ENCODE results near the gene SPTBN1. TPM values are rescaled to one million over a fixed set of nuclear protein-coding genes. Genes with fewer than 3 reads are reported as not detected.

Gene SPTBN1
- total and polyA plus RNA-seq, 2 of the 13 experiments (the other 11 are each of a cell fraction or from before 2014, with no cell fraction given), result 123 to 299 TPM

DNA sequence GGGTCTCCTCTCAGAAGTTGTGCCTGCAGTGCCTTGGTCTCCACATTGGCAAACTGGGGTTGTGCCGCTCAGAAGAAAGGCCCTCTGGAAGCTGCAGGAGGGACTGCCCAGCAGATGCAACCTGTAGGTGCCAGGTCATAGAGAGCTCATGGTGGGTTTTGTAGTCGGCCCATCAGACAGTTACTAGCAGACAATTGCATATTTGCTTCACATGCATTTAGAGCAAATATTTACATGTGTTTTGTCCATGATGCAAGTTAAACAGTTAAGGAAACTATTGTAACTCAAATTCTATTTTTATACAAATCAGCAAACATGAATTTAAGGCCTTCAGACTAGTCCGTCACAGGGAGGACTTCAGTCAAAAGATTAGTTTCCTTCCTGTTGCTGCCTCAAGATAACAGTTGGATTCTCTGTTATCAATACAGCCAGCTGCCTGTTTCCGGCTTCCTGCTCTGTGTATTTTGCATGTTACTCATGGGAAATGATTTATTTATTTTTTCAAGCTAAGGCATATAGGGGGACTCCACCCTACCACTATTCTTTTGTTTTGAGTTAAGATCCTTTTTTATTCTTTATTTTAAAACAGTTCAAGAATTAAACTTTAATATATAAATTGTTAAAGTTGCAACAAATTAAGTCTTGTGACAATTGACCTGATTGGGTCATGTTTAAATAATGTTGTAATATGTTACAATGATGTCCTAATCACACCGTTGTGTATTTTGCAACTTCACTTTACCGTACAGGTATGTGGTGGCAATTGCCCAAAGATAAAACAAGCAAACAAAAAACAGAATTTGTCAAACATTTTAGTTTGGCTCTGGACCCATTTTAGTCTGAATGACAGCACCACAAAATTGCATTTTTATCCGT lies 133.5 kb downstream of the SPTBN1 start (continued):
- TF ChIP-seq, protein P1, sequence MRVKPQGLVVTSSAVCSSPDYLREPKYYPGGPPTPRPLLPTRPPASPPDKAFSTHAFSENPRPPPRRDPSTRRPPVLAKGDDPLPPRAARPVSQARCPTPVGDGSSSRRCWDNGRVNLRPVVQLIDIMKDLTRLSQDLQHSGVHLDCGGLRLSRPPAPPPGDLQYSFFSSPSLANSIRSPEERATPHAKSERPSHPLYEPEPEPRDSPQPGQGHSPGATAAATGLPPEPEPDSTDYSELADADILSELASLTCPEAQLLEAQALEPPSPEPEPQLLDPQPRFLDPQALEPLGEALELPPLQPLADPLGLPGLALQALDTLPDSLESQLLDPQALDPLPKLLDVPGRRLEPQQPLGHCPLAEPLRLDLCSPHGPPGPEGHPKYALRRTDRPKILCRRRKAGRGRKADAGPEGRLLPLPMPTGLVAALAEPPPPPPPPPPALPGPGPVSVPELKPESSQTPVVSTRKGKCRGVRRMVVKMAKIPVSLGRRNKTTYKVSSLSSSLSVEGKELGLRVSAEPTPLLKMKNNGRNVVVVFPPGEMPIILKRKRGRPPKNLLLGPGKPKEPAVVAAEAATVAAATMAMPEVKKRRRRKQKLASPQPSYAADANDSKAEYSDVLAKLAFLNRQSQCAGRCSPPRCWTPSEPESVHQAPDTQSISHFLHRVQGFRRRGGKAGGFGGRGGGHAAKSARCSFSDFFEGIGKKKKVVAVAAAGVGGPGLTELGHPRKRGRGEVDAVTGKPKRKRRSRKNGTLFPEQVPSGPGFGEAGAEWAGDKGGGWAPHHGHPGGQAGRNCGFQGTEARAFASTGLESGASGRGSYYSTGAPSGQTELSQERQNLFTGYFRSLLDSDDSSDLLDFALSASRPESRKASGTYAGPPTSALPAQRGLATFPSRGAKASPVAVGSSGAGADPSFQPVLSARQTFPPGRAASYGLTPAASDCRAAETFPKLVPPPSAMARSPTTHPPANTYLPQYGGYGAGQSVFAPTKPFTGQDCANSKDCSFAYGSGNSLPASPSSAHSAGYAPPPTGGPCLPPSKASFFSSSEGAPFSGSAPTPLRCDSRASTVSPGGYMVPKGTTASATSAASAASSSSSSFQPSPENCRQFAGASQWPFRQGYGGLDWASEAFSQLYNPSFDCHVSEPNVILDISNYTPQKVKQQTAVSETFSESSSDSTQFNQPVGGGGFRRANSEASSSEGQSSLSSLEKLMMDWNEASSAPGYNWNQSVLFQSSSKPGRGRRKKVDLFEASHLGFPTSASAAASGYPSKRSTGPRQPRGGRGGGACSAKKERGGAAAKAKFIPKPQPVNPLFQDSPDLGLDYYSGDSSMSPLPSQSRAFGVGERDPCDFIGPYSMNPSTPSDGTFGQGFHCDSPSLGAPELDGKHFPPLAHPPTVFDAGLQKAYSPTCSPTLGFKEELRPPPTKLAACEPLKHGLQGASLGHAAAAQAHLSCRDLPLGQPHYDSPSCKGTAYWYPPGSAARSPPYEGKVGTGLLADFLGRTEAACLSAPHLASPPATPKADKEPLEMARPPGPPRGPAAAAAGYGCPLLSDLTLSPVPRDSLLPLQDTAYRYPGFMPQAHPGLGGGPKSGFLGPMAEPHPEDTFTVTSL (CRISPR knock-in tag; IDR thresholded peaks at IDR 0.05; ENCODE audit: borderline replicate concordance), result peak; percentile 85; the same call in 1 of the 2 replicates
- TF ChIP-seq POLR2A (IDR thresholded peaks at IDR 0.05; ENCODE audit: insufficient read depth in 1 of 2, low read depth in 2 of 2, low read length in 2 of 2) (peak; percentile 39 to 57; a peak in 3 of 4 replicates), KAT8 (CRISPR knock-in tag; IDR thresholded peaks at IDR 0.05) (peak; percentile 82), RXRA (CRISPR knock-in tag; IDR thresholded peaks at IDR 0.05) (peak; percentile 80), ZNF124 (CRISPR knock-in tag; IDR thresholded peaks at IDR 0.05) (peak; percentile 18; the same call in 1 of the 2 replicates), ZNF772 (CRISPR knock-in tag; IDR thresholded peaks at IDR 0.05) (0 out of 2 replicates have a peak, but pooled peaks have one; percentile 37), FOXK1 (CRISPR knock-in tag; IDR thresholded peaks at IDR 0.05; ENCODE audit: borderline replicate concordance, low read depth) (peak; percentile 57), NFKB2 (CRISPR knock-in tag; IDR thresholded peaks at IDR 0.05; ENCODE audit: borderline replicate concordance) (no peak), CCDC6 (CRISPR knock-in tag; IDR thresholded peaks at IDR 0.05) (peak; percentile 61; the same call in 1 of the 2 replicates), NCOA1 (CRISPR knock-in tag; IDR thresholded peaks at IDR 0.05) (peak; percentile 68; the same call in 1 of the 2 replicates), ETV5 (CRISPR knock-in tag; IDR thresholded peaks at IDR 0.05; ENCODE audit: borderline replicate concordance) (peak; percentile 100), ZFP36L2 (CRISPR knock-in tag; IDR thresholded peaks at IDR 0.05) (no peak)
- TF ChIP-seq, protein P2, sequence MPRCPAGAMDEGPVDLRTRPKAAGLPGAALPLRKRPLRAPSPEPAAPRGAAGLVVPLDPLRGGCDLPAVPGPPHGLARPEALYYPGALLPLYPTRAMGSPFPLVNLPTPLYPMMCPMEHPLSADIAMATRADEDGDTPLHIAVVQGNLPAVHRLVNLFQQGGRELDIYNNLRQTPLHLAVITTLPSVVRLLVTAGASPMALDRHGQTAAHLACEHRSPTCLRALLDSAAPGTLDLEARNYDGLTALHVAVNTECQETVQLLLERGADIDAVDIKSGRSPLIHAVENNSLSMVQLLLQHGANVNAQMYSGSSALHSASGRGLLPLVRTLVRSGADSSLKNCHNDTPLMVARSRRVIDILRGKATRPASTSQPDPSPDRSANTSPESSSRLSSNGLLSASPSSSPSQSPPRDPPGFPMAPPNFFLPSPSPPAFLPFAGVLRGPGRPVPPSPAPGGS (CRISPR knock-in tag; IDR thresholded peaks at IDR 0.05), result peak; percentile 72
- TF ChIP-seq, protein P3, sequence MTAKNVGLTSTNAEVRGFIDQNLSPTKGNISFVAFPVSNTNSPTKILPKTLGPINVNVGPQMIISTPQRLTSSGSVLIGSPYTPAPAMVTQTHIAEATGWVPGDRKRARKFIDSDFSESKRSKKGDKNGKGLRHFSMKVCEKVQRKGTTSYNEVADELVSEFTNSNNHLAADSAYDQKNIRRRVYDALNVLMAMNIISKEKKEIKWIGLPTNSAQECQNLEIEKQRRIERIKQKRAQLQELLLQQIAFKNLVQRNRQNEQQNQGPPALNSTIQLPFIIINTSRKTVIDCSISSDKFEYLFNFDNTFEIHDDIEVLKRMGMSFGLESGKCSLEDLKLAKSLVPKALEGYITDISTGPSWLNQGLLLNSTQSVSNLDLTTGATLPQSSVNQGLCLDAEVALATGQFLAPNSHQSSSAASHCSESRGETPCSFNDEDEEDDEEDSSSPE (CRISPR knock-in tag; IDR thresholded peaks at IDR 0.05), result 0 out of 2 replicates have a peak, but pooled peaks have one; percentile 15
